ENCODE data around the gene KCNH1.

GRCh38 chr1:210736713-210737112 is 397.2 kb downstream of the KCNH1 start:
- TF ChIP-seq CTCF (IDR thresholded peaks at IDR 0.05) (no peak), POLR2A (IDR thresholded peaks at IDR 0.05) (no peak)

Measured in Peyer's patch (tissue), 4 donors.